Liver (tissue), 3 donors: ENCODE measurements around the gene POLR2B.

Experiments
- CTCF ChIP-seq: fragments of 150-350 bp; IDR thresholded peaks from 2 replicates; pipeline ENCODE4 v1.5.1; 2017; ENCODE audit warnings: improper control_type of control experiment, low read depth, low read length; ENCODE audit not compliant: missing input control
- EGR1 ChIP-seq, 2 donors: IDR thresholded peaks; 2 replicates each; pipeline ENCODE4 v1.6.1; 2016 to 2018; ENCODE audit warnings: antibody characterized with exemption in 2 of 2, low read depth in 2 of 2
- GABPA ChIP-seq, 2 donors: IDR thresholded peaks in 1 of 2; conservative IDR thresholded peaks in 1 of 2; 2 replicates each; pipeline ENCODE4 v1.6.1; 2016; ENCODE audit warnings: antibody characterized with exemption in 2 of 2, mild to moderate bottlenecking in 1 of 2, moderate library complexity in 1 of 2
- JUND ChIP-seq, 2 donors: IDR thresholded peaks; 2 replicates each; pipeline ENCODE4 v1.6.1; 2016; ENCODE audit warnings: antibody characterized with exemption in 2 of 2
- MAX ChIP-seq: IDR thresholded peaks from 2 replicates; pipeline ENCODE4 v1.6.1; 2016; ENCODE audit warnings: antibody characterized with exemption
- REST ChIP-seq: IDR thresholded peaks from 2 replicates; pipeline ENCODE4 v1.6.1; 2016; ENCODE audit warnings: antibody characterized with exemption, mild to moderate bottlenecking
- SP1 ChIP-seq: IDR thresholded peaks from 2 replicates; pipeline ENCODE4 v1.6.1; 2018; ENCODE audit warnings: antibody characterized with exemption, mild to moderate bottlenecking
- YY1 ChIP-seq: IDR thresholded peaks from 2 replicates; pipeline ENCODE4 v1.6.1; 2016; ENCODE audit warnings: antibody characterized with exemption, mild to moderate bottlenecking
- ZBTB33 ChIP-seq: IDR thresholded peaks from 2 replicates; pipeline ENCODE4 v1.6.1; 2016; ENCODE audit warnings: antibody characterized with exemption
- donor health status: healthy.
- donor health status: healthy.

GRCh38 chr4:57065730-57066482 lies 87.2 kb downstream of the POLR2B start:
- TF ChIP-seq CTCF (no peak), REST (no peak), YY1 (no peak), GABPA (IDR thresholded peaks at IDR 0.05 in 1 of 2, conservative IDR thresholded peaks at IDR 0.05 in 1 of 2) (no peak), ZBTB33 (no peak), JUND (IDR thresholded peaks at IDR 0.05) (no peak), SP1 (no peak), MAX (no peak), EGR1 (IDR thresholded peaks at IDR 0.05; ENCODE audit: low read depth in 2 of 2) (no peak)
